ENCODE results near the gene MFSD1. TPM values are rescaled to one million over a fixed set of nuclear protein-coding genes. Genes with fewer than 3 reads are reported as not detected.

The MFSD1 gene
- total RNA-seq, 2 experiments from 2014 or later = 26.0 to 27.3 TPM

GRCh38 chr3:158821847-158822246 lies 20.0 kb downstream of the MFSD1 start:
- CTCF ChIA-PET (ENCODE audit: unreplicated experiment) = no interaction called here
- Histone ChIP-seq H3K79me2 (ENCODE audit: insufficient read depth, low read depth, low read length) (no peaks in the 10 kb centered on the region), H4K20me1 (ENCODE audit: insufficient read depth, low read length) (0 out of 2 replicates have a peak, but pooled peaks cover 10% of the 10 kb centered on the region), H3K36me3 (ENCODE audit: insufficient read depth, low read length) (peaks cover 67% of the 10 kb centered on the region), H3K27ac (ENCODE audit: low read depth, low read length, poor library complexity, severe bottlenecking) (no peak overlapping the region), H3K9me2 (ENCODE audit: insufficient read depth, low read length) (no peaks in the 10 kb centered on the region), H3K9me3 (ENCODE audit: low read length) (no peaks in the 10 kb centered on the region), H3K4me3 (ENCODE audit: low read depth, low read length, poor library complexity, severe bottlenecking) (no peak overlapping the region), H2AFZ (ENCODE audit: low read length) (no peak overlapping the region), H3K4me2 (ENCODE audit: low read length) (no peak overlapping the region), H3K4me1 (ENCODE audit: insufficient read depth, low read length, poor library complexity, severe bottlenecking) (no peaks in the 10 kb centered on the region)
- TF ChIP-seq EZH2phosphoT487 (IDR thresholded peaks at IDR 0.05; ENCODE audit: borderline replicate concordance, low read depth, low read length) (no peak), CTCF (conservative IDR thresholded peaks at IDR 0.05; ENCODE audit: low read length) (no peak)
- no TSS peak for BruUV-seq (replicated peaks)
- no peak for DNase-seq (ENCODE audit: low spot score)
- intact Hi-C loops (cut with micrococcal nuclease; ENCODE audit: unreplicated experiment) = no loop called here
- POLR2A ChIA-PET = no interaction called here

GRCh38 chr3:158823426-158823825 lies 21.6 kb downstream of the MFSD1 start:
- Histone ChIP-seq H3K36me3 (ENCODE audit: insufficient read depth, low read length) (peaks cover 76% of the 10 kb centered on the region), H3K79me2 (ENCODE audit: insufficient read depth, low read depth, low read length) (no peaks in the 10 kb centered on the region), H4K20me1 (ENCODE audit: insufficient read depth, low read length) (0 out of 2 replicates have a peak, but pooled peaks cover 10% of the 10 kb centered on the region), H3K4me3 (ENCODE audit: low read depth, low read length, poor library complexity, severe bottlenecking) (no peak overlapping the region), H2AFZ (ENCODE audit: low read length) (no peak overlapping the region), H3K4me1 (ENCODE audit: insufficient read depth, low read length, poor library complexity, severe bottlenecking) (no peaks in the 10 kb centered on the region), H3K9me2 (ENCODE audit: insufficient read depth, low read length) (no peaks in the 10 kb centered on the region), H3K27ac (ENCODE audit: low read depth, low read length, poor library complexity, severe bottlenecking) (no peak overlapping the region), H3K9me3 (ENCODE audit: low read length) (no peaks in the 10 kb centered on the region), H3K4me2 (ENCODE audit: low read length) (no peak overlapping the region)
- CTCF ChIA-PET (ENCODE audit: unreplicated experiment) = no interaction called here
- POLR2A ChIA-PET = no interaction called here
- BruUV-seq (replicated peaks) = no TSS peak
- no peak for DNase-seq (ENCODE audit: low spot score)
- TF ChIP-seq CTCF (conservative IDR thresholded peaks at IDR 0.05; ENCODE audit: low read length) (no peak), EZH2phosphoT487 (IDR thresholded peaks at IDR 0.05; ENCODE audit: borderline replicate concordance, low read depth, low read length) (no peak)
- intact Hi-C loops (cut with micrococcal nuclease; ENCODE audit: unreplicated experiment) = no loop called here

GRCh38 chr3:158827773-158828172 lies 25.9 kb downstream of the MFSD1 start:
- H3K4me1 ChIP-seq (ENCODE audit: insufficient read depth, low read length, poor library complexity, severe bottlenecking) = no peaks in the 10 kb centered on the region
- BruUV-seq (replicated peaks) = no TSS peak
- no peak overlapping the region for H3K27ac ChIP-seq (ENCODE audit: low read depth, low read length, poor library complexity, severe bottlenecking)
- intact Hi-C loops (cut with micrococcal nuclease; ENCODE audit: unreplicated experiment) = no loop called here
- CTCF ChIA-PET (ENCODE audit: unreplicated experiment) = no interaction called here
- no peak overlapping the region for H3K4me2 ChIP-seq (ENCODE audit: low read length)
- POLR2A ChIA-PET = interaction anchor here (0.6 kb wide), 1 partner anchor 885 kb away, joined by 5 read pairs; no protein-coding TSS in a partner anchor
- H3K9me2 ChIP-seq (ENCODE audit: insufficient read depth, low read length) = no peaks in the 10 kb centered on the region
- H3K36me3 ChIP-seq (ENCODE audit: insufficient read depth, low read length) = peaks cover 58% of the 10 kb centered on the region
- H3K4me3 ChIP-seq (ENCODE audit: low read depth, low read length, poor library complexity, severe bottlenecking) = no peak overlapping the region
- no peaks in the 10 kb centered on the region for H3K79me2 ChIP-seq (ENCODE audit: insufficient read depth, low read depth, low read length)
- H2AFZ ChIP-seq (ENCODE audit: low read length) = no peak overlapping the region
- H3K9me3 ChIP-seq (ENCODE audit: low read length) = no peaks in the 10 kb centered on the region
- H4K20me1 ChIP-seq (ENCODE audit: insufficient read depth, low read length) = 0 out of 2 replicates have a peak, but pooled peaks cover 10% of the 10 kb centered on the region
- no peak for DNase-seq (ENCODE audit: low spot score)
- no peak for TF ChIP-seq CTCF (conservative IDR thresholded peaks at IDR 0.05; ENCODE audit: low read length)
- TF ChIP-seq EZH2phosphoT487 (IDR thresholded peaks at IDR 0.05; ENCODE audit: borderline replicate concordance, low read depth, low read length) = no peak
